ENCODE results near the gene CCR7.

CCR7 gene

GRCh38 chr17:40561294-40561870 lies 3.9 kb downstream of the CCR7 start:
- DNase-seq = peak; percentile 85

GRCh38 chr17:40560592-40561293 lies 4.5 kb downstream of the CCR7 start:
- DNase-seq = peak; percentile 96

- DNase-seq = peak; percentile 87
These were observed 5.2 kb downstream of the CCR7 start for GRCh38 chr17:40559954-40560591.

GRCh38 chr17:40559564-40559916 lies 5.7 kb downstream of the CCR7 start:
- no peak for DNase-seq

- DNase-seq = no peak
These were observed 6.2 kb downstream of the CCR7 start for GRCh38 chr17:40558890-40559563.

- DNase-seq = no peak
These were observed 6.9 kb downstream of the CCR7 start for GRCh38 chr17:40558300-40558889.

GRCh38 chr17:40557531-40558299 lies 7.6 kb downstream of the CCR7 start:
- DNase-seq = no peak

GRCh38 chr17:40556884-40557414 lies 8.3 kb downstream of the CCR7 start:
- no peak for DNase-seq

- no peak for DNase-seq
These were observed 9.0 kb downstream of the CCR7 start for GRCh38 chr17:40556198-40556661.

GRCh38 chr17:40555296-40556190 lies 9.7 kb downstream of the CCR7 start:
- no peak for DNase-seq

- no peak for DNase-seq
These were observed 10.5 kb downstream of the CCR7 start for GRCh38 chr17:40554646-40555295.

- DNase-seq = no peak
These were observed 11.4 kb downstream of the CCR7 start for GRCh38 chr17:40553694-40554534.

GRCh38 chr17:40552806-40553693 lies 12.2 kb downstream of the CCR7 start:
- no peak for DNase-seq

GRCh38 chr17:40551879-40552768 lies 13.1 kb downstream of the CCR7 start:
- DNase-seq = no peak

GRCh38 chr17:40551091-40551878 lies 14.0 kb downstream of the CCR7 start:
- DNase-seq = no peak

- no peak for DNase-seq
These were observed 14.7 kb downstream of the CCR7 start for GRCh38 chr17:40550608-40551007.
